ENCODE measurements around the gene ALOX5AP.

ALOX5AP gene

DNA sequence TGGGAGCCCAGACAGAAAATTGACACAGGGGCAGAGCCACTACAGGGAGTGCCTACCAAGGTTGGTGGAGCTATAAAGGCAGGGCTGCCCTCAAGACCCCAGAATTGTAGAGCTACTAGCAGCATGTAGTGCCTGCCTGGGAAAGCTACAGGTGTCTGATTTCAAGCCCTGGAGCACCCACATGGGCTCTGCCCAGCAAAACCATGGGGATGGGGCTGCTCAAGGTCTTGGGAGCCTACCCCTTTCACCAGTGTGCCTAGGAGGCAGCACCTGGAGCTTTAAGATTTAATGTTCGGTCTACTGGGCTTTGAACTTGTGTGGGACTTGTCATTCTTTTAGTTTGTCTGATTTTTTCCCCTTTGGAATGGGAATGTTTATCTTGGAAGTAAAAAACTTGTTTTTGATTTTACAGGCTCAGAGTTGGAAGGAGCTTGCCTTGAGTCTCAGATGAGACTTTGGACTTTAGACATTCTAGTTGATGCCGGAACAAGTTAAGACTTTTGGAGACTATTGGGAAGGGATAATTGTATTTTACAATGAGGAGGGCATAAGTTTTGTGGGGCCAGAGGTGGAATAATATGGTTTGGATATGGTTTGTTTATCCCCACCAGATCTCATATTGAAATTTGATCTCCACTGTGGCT is 45.1 kb downstream of the ALOX5AP start:
- no peak for DNase-seq (ENCODE audit: insufficient read length)
- no peak for TF ChIP-seq POLR2AphosphoS5 (IDR thresholded peaks at IDR 0.05; ENCODE audit: low read depth, low read length)
- TF ChIP-seq POLR2A (IDR thresholded peaks at IDR 0.05; ENCODE audit: low read depth, low read length): no peak
- TF ChIP-seq TAF1 (IDR thresholded peaks at IDR 0.05; ENCODE audit: borderline replicate concordance, low read depth, low read length): no peak
- FAIRE-seq: no peak

- FAIRE-seq (peak; percentile 17), DNase-seq (ENCODE audit: insufficient read length) (no peak)
- TF ChIP-seq POLR2A (IDR thresholded peaks at IDR 0.05; ENCODE audit: low read depth, low read length): no peak
- TF ChIP-seq POLR2AphosphoS5 (IDR thresholded peaks at IDR 0.05; ENCODE audit: low read depth, low read length): no peak
- TF ChIP-seq TAF1 (IDR thresholded peaks at IDR 0.05; ENCODE audit: borderline replicate concordance, low read depth, low read length): no peak
Measured at GRCh38 chr13:30785191-30785850, 50.0 kb downstream of the ALOX5AP start.

GRCh38 chr13:30786648-30787047 is 51.3 kb downstream of the ALOX5AP start:
- DNase-seq (ENCODE audit: insufficient read length) (no peak), FAIRE-seq (no peak)
- TF ChIP-seq POLR2AphosphoS5 (IDR thresholded peaks at IDR 0.05; ENCODE audit: low read depth, low read length) (no peak), TAF1 (IDR thresholded peaks at IDR 0.05; ENCODE audit: borderline replicate concordance, low read depth, low read length) (no peak), POLR2A (IDR thresholded peaks at IDR 0.05; ENCODE audit: low read depth, low read length) (no peak)

- DNase-seq (ENCODE audit: insufficient read length) (no peak), FAIRE-seq (no peak)
- TF ChIP-seq TAF1 (IDR thresholded peaks at IDR 0.05; ENCODE audit: borderline replicate concordance, low read depth, low read length): no peak
- TF ChIP-seq POLR2AphosphoS5 (IDR thresholded peaks at IDR 0.05; ENCODE audit: low read depth, low read length): no peak
- no peak for TF ChIP-seq POLR2A (IDR thresholded peaks at IDR 0.05; ENCODE audit: low read depth, low read length)
Measured at GRCh38 chr13:30787738-30788525, 52.6 kb downstream of the ALOX5AP start.

DNA sequence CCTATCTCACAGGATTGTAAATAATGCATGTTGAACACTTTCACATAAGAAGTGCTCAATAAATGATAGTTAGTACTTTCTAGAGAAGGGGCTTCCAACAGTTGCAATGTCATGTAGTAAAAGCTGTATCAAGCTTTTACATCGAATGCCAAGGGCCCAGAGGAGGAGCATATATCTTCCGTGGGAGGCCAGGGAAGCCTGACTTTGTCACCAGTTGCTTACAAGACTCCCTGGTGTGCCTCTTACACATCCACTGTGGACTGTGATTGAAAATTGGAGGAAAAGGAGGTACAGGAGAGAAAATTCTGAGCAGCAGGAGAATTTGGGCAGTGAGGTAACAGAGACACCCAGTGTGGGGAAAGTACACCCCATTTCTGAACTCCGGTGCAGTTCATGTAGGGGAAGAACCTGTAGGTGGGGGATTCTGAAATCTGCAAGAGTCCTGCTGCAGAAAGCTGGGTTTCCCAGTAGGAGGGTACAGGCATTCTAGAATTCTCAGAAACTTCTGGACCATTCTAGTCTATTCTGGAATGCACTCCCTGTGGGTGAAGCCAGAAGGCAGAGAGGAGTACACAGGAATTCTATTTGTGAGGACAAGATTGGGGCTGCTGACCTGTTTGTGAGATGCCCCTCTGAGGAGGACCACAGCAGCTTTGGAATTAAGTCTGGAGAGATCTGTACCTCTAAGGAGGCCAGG is 54.0 kb downstream of the ALOX5AP start:
- TF ChIP-seq POLR2A (IDR thresholded peaks at IDR 0.05; ENCODE audit: low read depth, low read length): no peak
- TF ChIP-seq POLR2AphosphoS5 (IDR thresholded peaks at IDR 0.05; ENCODE audit: low read depth, low read length): no peak
- no peak for TF ChIP-seq TAF1 (IDR thresholded peaks at IDR 0.05; ENCODE audit: borderline replicate concordance, low read depth, low read length)
- DNase-seq (ENCODE audit: insufficient read length) (no peak), FAIRE-seq (no peak)

- DNase-seq (ENCODE audit: insufficient read length) (no peak), FAIRE-seq (no peak)
- TF ChIP-seq POLR2A (IDR thresholded peaks at IDR 0.05; ENCODE audit: low read depth, low read length): no peak
- no peak for TF ChIP-seq POLR2AphosphoS5 (IDR thresholded peaks at IDR 0.05; ENCODE audit: low read depth, low read length)
- no peak for TF ChIP-seq TAF1 (IDR thresholded peaks at IDR 0.05; ENCODE audit: borderline replicate concordance, low read depth, low read length)
Measured at GRCh38 chr13:30790592-30790991, 55.2 kb downstream of the ALOX5AP start.

GRCh38 chr13:30791354-30792001 is 56.1 kb downstream of the ALOX5AP start:
- no peak for TF ChIP-seq POLR2A (IDR thresholded peaks at IDR 0.05; ENCODE audit: low read depth, low read length)
- no peak for TF ChIP-seq TAF1 (IDR thresholded peaks at IDR 0.05; ENCODE audit: borderline replicate concordance, low read depth, low read length)
- TF ChIP-seq POLR2AphosphoS5 (IDR thresholded peaks at IDR 0.05; ENCODE audit: low read depth, low read length): no peak
- FAIRE-seq: no peak
- no peak for DNase-seq (ENCODE audit: insufficient read length)

DNA sequence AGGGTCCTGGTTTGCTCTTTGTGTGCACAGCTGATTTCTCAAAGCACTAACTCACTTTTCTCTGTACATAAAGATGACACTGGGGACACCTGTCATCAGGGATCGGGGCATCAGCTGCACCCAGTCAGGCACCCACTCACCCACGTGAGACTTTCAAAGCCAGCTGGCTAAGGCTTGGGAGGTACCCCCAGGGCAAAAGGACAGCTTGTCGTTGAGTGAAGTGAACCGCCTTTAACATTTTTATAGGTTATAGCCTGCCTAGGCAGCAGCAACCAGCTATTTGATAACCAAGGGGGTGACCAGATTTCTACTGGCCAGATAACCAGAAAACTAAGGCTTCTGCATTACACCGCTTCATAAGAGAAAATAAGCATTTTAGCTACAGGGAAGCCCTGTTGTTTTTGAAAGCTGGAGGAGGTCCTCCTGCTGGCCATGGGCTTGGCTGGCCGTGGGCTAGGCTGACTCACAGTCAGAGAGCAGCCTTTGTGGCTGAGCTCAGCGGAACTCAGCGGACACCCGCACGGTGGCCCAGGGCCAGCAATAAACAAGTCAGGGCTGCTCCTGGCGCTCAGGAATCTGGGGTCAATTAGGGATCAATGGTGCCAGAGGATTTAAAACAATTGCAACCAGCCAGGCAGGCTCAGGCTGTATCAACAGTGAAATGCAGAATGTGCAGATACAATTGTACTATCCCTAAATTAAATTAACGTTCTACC is 57.1 kb downstream of the ALOX5AP start:
- no peak for FAIRE-seq
- TF ChIP-seq POLR2AphosphoS5 (IDR thresholded peaks at IDR 0.05; ENCODE audit: low read depth, low read length) (no peak), TAF1 (IDR thresholded peaks at IDR 0.05; ENCODE audit: borderline replicate concordance, low read depth, low read length) (no peak), POLR2A (IDR thresholded peaks at IDR 0.05; ENCODE audit: low read depth, low read length) (no peak)
- no peak for DNase-seq (ENCODE audit: insufficient read length)

- FAIRE-seq (peak; percentile 64), DNase-seq (ENCODE audit: insufficient read length) (no peak)
- TF ChIP-seq TAF1 (IDR thresholded peaks at IDR 0.05; ENCODE audit: borderline replicate concordance, low read depth, low read length) (no peak), POLR2A (IDR thresholded peaks at IDR 0.05; ENCODE audit: low read depth, low read length) (no peak), POLR2AphosphoS5 (IDR thresholded peaks at IDR 0.05; ENCODE audit: low read depth, low read length) (no peak)
Measured at GRCh38 chr13:30796132-30796572, 60.8 kb downstream of the ALOX5AP start.

Data from GM12892 (cell line).